ENCODE data around the gene TBC1D2B.
"Not testable (repeated sequence)": the region's sequence is repeated elsewhere in the genome, so short reads cannot be mapped to it uniquely, and the experiment has no call there.

DNA sequence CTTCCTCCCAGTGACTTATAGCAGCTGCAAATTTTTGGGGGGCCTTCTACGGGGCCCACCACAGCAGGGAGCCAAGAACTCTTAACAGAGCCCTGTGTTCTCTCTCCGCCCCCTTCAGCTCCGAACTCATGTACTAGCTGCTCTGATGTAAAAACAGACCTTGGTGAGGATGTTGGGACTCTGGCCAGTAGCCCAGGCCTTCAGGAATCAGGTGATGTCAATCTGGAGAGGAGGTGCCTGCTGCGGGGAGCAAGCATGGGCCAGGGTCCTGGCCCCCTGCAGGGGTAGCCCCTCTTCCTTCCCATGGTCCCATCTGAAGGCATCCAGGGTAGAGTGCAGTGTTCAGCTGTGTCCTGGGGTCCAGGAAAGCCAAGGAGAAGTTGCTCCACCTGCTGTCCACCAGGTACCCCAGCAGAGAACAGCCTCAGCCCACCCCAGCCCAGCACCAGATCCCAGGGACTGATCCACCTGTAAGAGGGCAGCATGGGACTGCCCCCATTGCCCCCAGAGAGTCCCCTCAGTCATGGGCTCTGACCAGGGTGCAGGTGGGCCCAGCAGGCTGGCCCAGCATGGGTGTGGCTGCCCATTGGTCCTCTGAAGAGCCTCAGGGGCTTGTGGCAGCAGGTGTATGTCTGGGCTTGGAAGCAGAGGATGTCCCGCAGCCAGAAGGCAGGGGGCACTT is 126.3 kb downstream of the TBC1D2B start:
- TF ChIP-seq, protein P1, sequence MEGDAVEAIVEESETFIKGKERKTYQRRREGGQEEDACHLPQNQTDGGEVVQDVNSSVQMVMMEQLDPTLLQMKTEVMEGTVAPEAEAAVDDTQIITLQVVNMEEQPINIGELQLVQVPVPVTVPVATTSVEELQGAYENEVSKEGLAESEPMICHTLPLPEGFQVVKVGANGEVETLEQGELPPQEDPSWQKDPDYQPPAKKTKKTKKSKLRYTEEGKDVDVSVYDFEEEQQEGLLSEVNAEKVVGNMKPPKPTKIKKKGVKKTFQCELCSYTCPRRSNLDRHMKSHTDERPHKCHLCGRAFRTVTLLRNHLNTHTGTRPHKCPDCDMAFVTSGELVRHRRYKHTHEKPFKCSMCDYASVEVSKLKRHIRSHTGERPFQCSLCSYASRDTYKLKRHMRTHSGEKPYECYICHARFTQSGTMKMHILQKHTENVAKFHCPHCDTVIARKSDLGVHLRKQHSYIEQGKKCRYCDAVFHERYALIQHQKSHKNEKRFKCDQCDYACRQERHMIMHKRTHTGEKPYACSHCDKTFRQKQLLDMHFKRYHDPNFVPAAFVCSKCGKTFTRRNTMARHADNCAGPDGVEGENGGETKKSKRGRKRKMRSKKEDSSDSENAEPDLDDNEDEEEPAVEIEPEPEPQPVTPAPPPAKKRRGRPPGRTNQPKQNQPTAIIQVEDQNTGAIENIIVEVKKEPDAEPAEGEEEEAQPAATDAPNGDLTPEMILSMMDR (optimal IDR thresholded peaks at IDR 0.05 in 1 of 3, IDR thresholded peaks at IDR 0.05 in 1 of 3, conservative IDR thresholded peaks at IDR 0.05 in 1 of 3; ENCODE audit: extremely low read depth in 1 of 3, insufficient read depth in 2 of 3, low read length in 3 of 3): not testable (repeated sequence)
- not testable (repeated sequence) for TF ChIP-seq EZH2 (IDR thresholded peaks at IDR 0.05; ENCODE audit: low read length)

Data from keratinocyte (primary cell).